ENCODE data around the gene ERG. TPM values are rescaled to one million over a fixed set of nuclear protein-coding genes. Genes with fewer than 3 reads are reported as not detected.

ERG gene
- total and polyA plus RNA-seq, 2 donors (not counting 1 experiment from before 2014, with no cell fraction given) = under 0.01 TPM; not detected in 1

DNA sequence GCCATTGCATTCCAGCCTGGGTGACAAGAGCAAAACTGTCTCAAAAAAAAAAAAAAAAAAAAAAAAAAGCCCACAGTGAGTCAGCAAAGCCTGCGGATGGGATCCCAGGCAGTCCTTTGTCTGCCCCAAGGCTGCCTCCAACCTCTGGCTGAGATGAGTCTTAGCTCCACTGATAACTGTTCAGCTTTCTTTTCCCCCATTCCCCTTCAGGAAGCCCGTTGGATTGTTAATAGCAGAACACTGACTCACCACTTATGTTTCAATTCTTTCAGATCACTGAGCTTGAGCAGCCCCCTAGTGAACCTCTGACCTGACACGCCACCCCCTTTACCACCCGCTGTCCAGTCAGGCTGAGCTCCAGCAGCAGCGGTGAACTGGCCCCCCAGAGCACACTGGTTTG lies 57.5 kb downstream of the ERG start:
- no peak overlapping the region for H3K9ac ChIP-seq (ENCODE audit: insufficient read depth, low read length)
- no peak overlapping the region for H3K4me2 ChIP-seq (ENCODE audit: extremely low read depth, insufficient read depth, low read length)
- no peaks in the 10 kb centered on the region for H3K9me3 ChIP-seq (ENCODE audit: control insufficient read depth, insufficient read depth, low read depth, low read length)
- TF ChIP-seq, protein P1, sequence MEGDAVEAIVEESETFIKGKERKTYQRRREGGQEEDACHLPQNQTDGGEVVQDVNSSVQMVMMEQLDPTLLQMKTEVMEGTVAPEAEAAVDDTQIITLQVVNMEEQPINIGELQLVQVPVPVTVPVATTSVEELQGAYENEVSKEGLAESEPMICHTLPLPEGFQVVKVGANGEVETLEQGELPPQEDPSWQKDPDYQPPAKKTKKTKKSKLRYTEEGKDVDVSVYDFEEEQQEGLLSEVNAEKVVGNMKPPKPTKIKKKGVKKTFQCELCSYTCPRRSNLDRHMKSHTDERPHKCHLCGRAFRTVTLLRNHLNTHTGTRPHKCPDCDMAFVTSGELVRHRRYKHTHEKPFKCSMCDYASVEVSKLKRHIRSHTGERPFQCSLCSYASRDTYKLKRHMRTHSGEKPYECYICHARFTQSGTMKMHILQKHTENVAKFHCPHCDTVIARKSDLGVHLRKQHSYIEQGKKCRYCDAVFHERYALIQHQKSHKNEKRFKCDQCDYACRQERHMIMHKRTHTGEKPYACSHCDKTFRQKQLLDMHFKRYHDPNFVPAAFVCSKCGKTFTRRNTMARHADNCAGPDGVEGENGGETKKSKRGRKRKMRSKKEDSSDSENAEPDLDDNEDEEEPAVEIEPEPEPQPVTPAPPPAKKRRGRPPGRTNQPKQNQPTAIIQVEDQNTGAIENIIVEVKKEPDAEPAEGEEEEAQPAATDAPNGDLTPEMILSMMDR (conservative IDR thresholded peaks at IDR 0.05 in 1 of 2, IDR thresholded peaks at IDR 0.05 in 1 of 2; ENCODE audit: low read depth in 1 of 2, low read length in 2 of 2) = no peak
- H3K4me3 ChIP-seq (replicated peaks in 1 of 4; ENCODE audit: control extremely low read depth in 1 of 4, insufficient read depth in 1 of 4, low read depth in 3 of 4, low read length in 4 of 4) = no peak overlapping the region
- H3K36me3 ChIP-seq (ENCODE audit: control insufficient read depth, insufficient read depth, low read length) = no peaks in the 10 kb centered on the region
- H3K27me3 ChIP-seq (ENCODE audit: control insufficient read depth, insufficient read depth, low read length) = no peaks in the 10 kb centered on the region
- no peak overlapping the region for H3K27ac ChIP-seq (ENCODE audit: insufficient read depth, low read length)
- H3K79me2 ChIP-seq (ENCODE audit: control insufficient read depth, insufficient read depth, low read length) = no peaks in the 10 kb centered on the region
- H2AFZ ChIP-seq (ENCODE audit: low read length) = no peak overlapping the region
- H3K4me1 ChIP-seq (ENCODE audit: control insufficient read depth, extremely low read depth, insufficient read depth, low read length) = no peaks in the 10 kb centered on the region
- peak; percentile 45 to 97 for DNase-seq (ENCODE audit: low read depth in 2 of 2)
- no peaks in the 10 kb centered on the region for H4K20me1 ChIP-seq (ENCODE audit: control insufficient read depth, extremely low read depth, insufficient read depth, low read length)

- Histone ChIP-seq H3K4me2 (ENCODE audit: extremely low read depth, insufficient read depth, low read length) (no peak overlapping the region), H3K27ac (ENCODE audit: insufficient read depth, low read length) (no peak overlapping the region), H3K9ac (ENCODE audit: insufficient read depth, low read length) (no peak overlapping the region), H4K20me1 (ENCODE audit: control insufficient read depth, extremely low read depth, insufficient read depth, low read length) (no peaks in the 10 kb centered on the region), H3K9me3 (ENCODE audit: control insufficient read depth, insufficient read depth, low read depth, low read length) (no peaks in the 10 kb centered on the region), H3K4me3 (replicated peaks in 1 of 4; ENCODE audit: control extremely low read depth in 1 of 4, insufficient read depth in 1 of 4, low read depth in 3 of 4, low read length in 4 of 4) (no peak overlapping the region), H3K4me1 (ENCODE audit: control insufficient read depth, extremely low read depth, insufficient read depth, low read length) (no peaks in the 10 kb centered on the region), H3K27me3 (ENCODE audit: control insufficient read depth, insufficient read depth, low read length) (no peaks in the 10 kb centered on the region), H2AFZ (ENCODE audit: low read length) (no peak overlapping the region), H3K36me3 (ENCODE audit: control insufficient read depth, insufficient read depth, low read length) (no peaks in the 10 kb centered on the region), H3K79me2 (ENCODE audit: control insufficient read depth, insufficient read depth, low read length) (no peaks in the 10 kb centered on the region)
- DNase-seq (ENCODE audit: low read depth in 2 of 2) = no peak
- TF ChIP-seq, protein P1 (conservative IDR thresholded peaks at IDR 0.05 in 1 of 2, IDR thresholded peaks at IDR 0.05 in 1 of 2; ENCODE audit: low read depth in 1 of 2, low read length in 2 of 2) = no peak
- no peak for TF ChIP-seq EZH2 (IDR thresholded peaks at IDR 0.05; ENCODE audit: low read length, missing control alignments)
Measured at GRCh38 chr21:38439957-38440356, 58.3 kb downstream of the ERG start.

GRCh38 chr21:38439426-38439825 lies 58.9 kb downstream of the ERG start:
- H3K9ac ChIP-seq (ENCODE audit: insufficient read depth, low read length) = no peak overlapping the region
- no peak overlapping the region for H3K4me2 ChIP-seq (ENCODE audit: extremely low read depth, insufficient read depth, low read length)
- no peaks in the 10 kb centered on the region for H3K4me1 ChIP-seq (ENCODE audit: control insufficient read depth, extremely low read depth, insufficient read depth, low read length)
- no peaks in the 10 kb centered on the region for H3K36me3 ChIP-seq (ENCODE audit: control insufficient read depth, insufficient read depth, low read length)
- no peaks in the 10 kb centered on the region for H3K9me3 ChIP-seq (ENCODE audit: control insufficient read depth, insufficient read depth, low read depth, low read length)
- H3K79me2 ChIP-seq (ENCODE audit: control insufficient read depth, insufficient read depth, low read length) = no peaks in the 10 kb centered on the region
- H4K20me1 ChIP-seq (ENCODE audit: control insufficient read depth, extremely low read depth, insufficient read depth, low read length) = no peaks in the 10 kb centered on the region
- H2AFZ ChIP-seq (ENCODE audit: low read length) = no peak overlapping the region
- peak in 1 of 2 donors; percentile 64 for DNase-seq (ENCODE audit: low read depth in 2 of 2)
- H3K4me3 ChIP-seq (replicated peaks in 1 of 4; ENCODE audit: control extremely low read depth in 1 of 4, insufficient read depth in 1 of 4, low read depth in 3 of 4, low read length in 4 of 4) = no peak overlapping the region
- H3K27ac ChIP-seq (ENCODE audit: insufficient read depth, low read length) = no peak overlapping the region
- no peaks in the 10 kb centered on the region for H3K27me3 ChIP-seq (ENCODE audit: control insufficient read depth, insufficient read depth, low read length)
- no peak for TF ChIP-seq EZH2 (IDR thresholded peaks at IDR 0.05; ENCODE audit: low read length, missing control alignments)
- TF ChIP-seq, protein P1 (conservative IDR thresholded peaks at IDR 0.05 in 1 of 2, IDR thresholded peaks at IDR 0.05 in 1 of 2; ENCODE audit: low read depth in 1 of 2, low read length in 2 of 2) = no peak

Data from fibroblast of lung (primary cell).